Measurements from ENCODE around the gene ARHGAP20.

ARHGAP20 gene

GRCh38 chr11:110720431-110721275, 8.4 kb upstream of the ARHGAP20 start:
- Histone ChIP-seq H3K9me3 (ENCODE audit: control insufficient read depth, insufficient read depth, low read depth, low read length) (no peaks in the 10 kb centered on the region), H3K4me1 (ENCODE audit: control insufficient read depth, insufficient read depth, low read length) (no peaks in the 10 kb centered on the region), H3K36me3 (ENCODE audit: control insufficient read depth in 2 of 2, insufficient read depth in 1 of 2, low read length in 2 of 2) (no peaks in the 10 kb centered on the region), H3K4me3 (ENCODE audit: low read depth, low read length) (no peak overlapping the region), H3K27ac (ENCODE audit: extremely low read depth, low read depth, low read length) (no peak overlapping the region)
- CTCF ChIA-PET, result no interaction called here
- POLR2A ChIA-PET, result no interaction called here
- no peak for TF ChIP-seq IKZF3 (tag by site-specific recombination; IDR thresholded peaks at IDR 0.05)
- TF ChIP-seq ZNF791 (tag by site-specific recombination; IDR thresholded peaks at IDR 0.05), result no peak
- TF ChIP-seq KLF16 (tag by site-specific recombination; IDR thresholded peaks at IDR 0.05), result no peak

DNA sequence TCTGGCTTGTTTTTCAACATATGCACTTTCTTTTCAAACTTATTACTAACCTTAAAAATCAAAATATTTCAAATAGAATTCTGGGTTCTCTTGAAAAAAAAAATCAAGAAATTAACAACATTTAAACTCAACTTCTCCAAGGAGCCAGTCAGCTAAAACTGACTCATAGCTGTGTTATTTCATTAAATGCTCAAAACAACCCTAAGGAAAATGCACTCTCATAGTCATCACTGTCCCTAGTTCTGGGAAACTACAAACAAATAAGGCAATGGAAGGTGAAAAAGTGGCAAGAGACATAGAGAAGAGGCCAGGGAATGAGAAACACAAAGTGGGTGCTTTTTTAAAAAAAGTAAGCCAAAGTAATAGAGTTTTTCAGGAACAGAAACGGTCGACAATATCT, 4.1 kb upstream of the ARHGAP20 start:
- ChIA-PET POLR2A (no interaction called here), CTCF (no interaction called here)
- Histone ChIP-seq H3K4me1 (ENCODE audit: control insufficient read depth, insufficient read depth, low read length) (no peaks in the 10 kb centered on the region), H3K9me3 (ENCODE audit: control insufficient read depth, insufficient read depth, low read depth, low read length) (no peaks in the 10 kb centered on the region), H3K4me3 (ENCODE audit: low read depth, low read length) (no peak overlapping the region), H3K36me3 (ENCODE audit: control insufficient read depth in 2 of 2, insufficient read depth in 1 of 2, low read length in 2 of 2) (no peaks in the 10 kb centered on the region), H3K27ac (ENCODE audit: extremely low read depth, low read depth, low read length) (no peak overlapping the region)
- TF ChIP-seq ZBTB26 (tag by site-specific recombination; optimal IDR thresholded peaks at IDR 0.05) (no peak), ZNF473 (tag by site-specific recombination; IDR thresholded peaks at IDR 0.05) (no peak), YY1 (tag by site-specific recombination; IDR thresholded peaks at IDR 0.05) (no peak), ZNF548 (tag by site-specific recombination; IDR thresholded peaks at IDR 0.05) (no peak), HOXC10 (CRISPR knock-in tag; IDR thresholded peaks at IDR 0.05) (no peak), ZNF585B (tag by site-specific recombination; IDR thresholded peaks at IDR 0.05) (no peak)

DNA sequence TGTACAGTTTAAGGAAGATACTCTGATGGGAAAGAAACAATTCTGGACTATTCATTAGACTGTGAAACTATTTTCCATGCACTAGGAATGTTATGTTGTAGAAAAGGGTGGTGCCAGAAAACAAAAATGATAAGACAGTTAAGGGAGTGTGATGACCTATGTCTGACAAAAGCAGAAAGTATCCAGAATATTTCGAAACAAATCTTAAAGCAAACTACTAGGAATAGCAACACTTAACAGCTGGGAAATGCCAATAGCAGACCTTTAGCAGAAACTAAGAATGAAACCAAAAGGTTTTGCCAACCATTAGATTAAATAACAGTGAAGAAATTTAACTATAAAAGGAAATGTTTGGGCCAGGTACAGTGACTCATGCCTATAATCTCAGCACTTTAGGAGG, 3.3 kb upstream of the ARHGAP20 start:
- POLR2A ChIA-PET, result no interaction called here
- CTCF ChIA-PET, result interaction anchor here (0.6 kb wide), 1 partner anchor 448 kb away, joined by 3 read pairs; no protein-coding TSS in a partner anchor
- H3K27ac ChIP-seq (ENCODE audit: extremely low read depth, low read depth, low read length), result no peak overlapping the region
- no peaks in the 10 kb centered on the region for H3K4me1 ChIP-seq (ENCODE audit: control insufficient read depth, insufficient read depth, low read length)
- no peaks in the 10 kb centered on the region for H3K9me3 ChIP-seq (ENCODE audit: control insufficient read depth, insufficient read depth, low read depth, low read length)
- no peak overlapping the region for H3K4me3 ChIP-seq (ENCODE audit: low read depth, low read length)
- TF ChIP-seq ZNF629 (tag by site-specific recombination; IDR thresholded peaks at IDR 0.05), result no peak
- H3K36me3 ChIP-seq (ENCODE audit: control insufficient read depth in 2 of 2, insufficient read depth in 1 of 2, low read length in 2 of 2), result no peaks in the 10 kb centered on the region

DNA sequence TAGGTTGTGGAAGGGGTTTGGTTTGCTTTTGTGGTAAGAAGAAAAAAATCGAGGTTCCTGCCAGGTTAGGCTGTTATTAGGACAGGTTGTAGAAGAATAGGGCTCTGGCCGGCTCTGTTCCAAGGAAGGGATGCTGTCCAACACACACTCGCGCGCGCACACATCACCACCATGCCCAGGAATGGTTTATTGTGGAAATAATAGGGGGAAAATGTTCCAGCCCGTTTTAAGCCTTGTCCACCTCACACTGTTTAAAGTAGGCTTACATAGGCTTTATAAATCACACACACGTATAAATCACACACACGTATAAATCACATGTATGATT, 1.2 kb upstream of the ARHGAP20 start:
- H3K4me3 ChIP-seq (ENCODE audit: low read depth, low read length), result no peak overlapping the region
- H3K27ac ChIP-seq (ENCODE audit: extremely low read depth, low read depth, low read length), result no peak overlapping the region
- H3K36me3 ChIP-seq (ENCODE audit: control insufficient read depth in 2 of 2, insufficient read depth in 1 of 2, low read length in 2 of 2), result no peaks in the 10 kb centered on the region
- H3K4me1 ChIP-seq (ENCODE audit: control insufficient read depth, insufficient read depth, low read length), result no peaks in the 10 kb centered on the region
- H3K9me3 ChIP-seq (ENCODE audit: control insufficient read depth, insufficient read depth, low read depth, low read length), result no peaks in the 10 kb centered on the region
- ChIA-PET CTCF (interaction anchor here (1.2 kb wide), 1 partner anchor 54 kb away, joined by 3 read pairs; no protein-coding TSS in a partner anchor), POLR2A (no interaction called here)
- TF ChIP-seq ZNF654 (tag by site-specific recombination; IDR thresholded peaks at IDR 0.05; ENCODE audit: low read depth) (no peak), ZNF112 (tag by site-specific recombination; IDR thresholded peaks at IDR 0.05) (no peak), ZSCAN18 (tag by site-specific recombination; IDR thresholded peaks at IDR 0.05) (no peak), ZBTB21 (tag by site-specific recombination; IDR thresholded peaks at IDR 0.05) (no peak), REST (tag by site-specific recombination; IDR thresholded peaks at IDR 0.05) (peak; percentile 53)
- TF ChIP-seq, protein P1, sequence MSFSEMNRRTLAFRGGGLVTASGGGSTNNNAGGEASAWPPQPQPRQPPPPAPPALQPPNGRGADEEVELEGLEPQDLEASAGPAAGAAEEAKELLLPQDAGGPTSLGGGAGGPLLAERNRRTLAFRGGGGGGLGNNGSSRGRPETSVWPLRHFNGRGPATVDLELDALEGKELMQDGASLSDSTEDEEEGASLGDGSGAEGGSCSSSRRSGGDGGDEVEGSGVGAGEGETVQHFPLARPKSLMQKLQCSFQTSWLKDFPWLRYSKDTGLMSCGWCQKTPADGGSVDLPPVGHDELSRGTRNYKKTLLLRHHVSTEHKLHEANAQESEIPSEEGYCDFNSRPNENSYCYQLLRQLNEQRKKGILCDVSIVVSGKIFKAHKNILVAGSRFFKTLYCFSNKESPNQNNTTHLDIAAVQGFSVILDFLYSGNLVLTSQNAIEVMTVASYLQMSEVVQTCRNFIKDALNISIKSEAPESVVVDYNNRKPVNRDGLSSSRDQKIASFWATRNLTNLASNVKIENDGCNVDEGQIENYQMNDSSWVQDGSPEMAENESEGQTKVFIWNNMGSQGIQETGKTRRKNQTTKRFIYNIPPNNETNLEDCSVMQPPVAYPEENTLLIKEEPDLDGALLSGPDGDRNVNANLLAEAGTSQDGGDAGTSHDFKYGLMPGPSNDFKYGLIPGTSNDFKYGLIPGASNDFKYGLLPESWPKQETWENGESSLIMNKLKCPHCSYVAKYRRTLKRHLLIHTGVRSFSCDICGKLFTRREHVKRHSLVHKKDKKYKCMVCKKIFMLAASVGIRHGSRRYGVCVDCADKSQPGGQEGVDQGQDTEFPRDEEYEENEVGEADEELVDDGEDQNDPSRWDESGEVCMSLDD (tag by site-specific recombination; IDR thresholded peaks at IDR 0.05), result no peak
- TF ChIP-seq, protein P2, sequence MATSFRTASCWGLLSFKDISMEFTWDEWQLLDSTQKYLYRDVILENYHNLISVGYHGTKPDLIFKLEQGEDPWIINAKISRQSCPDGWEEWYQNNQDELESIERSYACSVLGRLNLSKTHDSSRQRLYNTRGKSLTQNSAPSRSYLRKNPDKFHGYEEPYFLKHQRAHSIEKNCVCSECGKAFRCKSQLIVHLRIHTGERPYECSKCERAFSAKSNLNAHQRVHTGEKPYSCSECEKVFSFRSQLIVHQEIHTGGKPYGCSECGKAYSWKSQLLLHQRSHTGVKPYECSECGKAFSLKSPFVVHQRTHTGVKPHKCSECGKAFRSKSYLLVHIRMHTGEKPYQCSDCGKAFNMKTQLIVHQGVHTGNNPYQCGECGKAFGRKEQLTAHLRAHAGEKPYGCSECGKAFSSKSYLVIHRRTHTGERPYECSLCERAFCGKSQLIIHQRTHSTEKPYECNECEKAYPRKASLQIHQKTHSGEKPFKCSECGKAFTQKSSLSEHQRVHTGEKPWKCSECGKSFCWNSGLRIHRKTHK (tag by site-specific recombination; IDR thresholded peaks at IDR 0.05), result no peak
